Endothelial cell of umbilical vein (primary cell): ENCODE measurements around the gene GAR1.
"Not testable (repeated sequence)": the region's sequence is repeated elsewhere in the genome, so short reads cannot be mapped to it uniquely, and the experiment has no call there.

ENCODE experiments used
- CTCF ChIP-seq, 2 donors: IDR thresholded peaks; 1 replicate in 1 of 2; 2 replicates in 1 of 2; pipeline ENCODE4 v1.5.1; 2011; ENCODE audit warnings: low read length in 2 of 2, mild to moderate bottlenecking in 2 of 2, moderate library complexity in 2 of 2, control low read depth in 1 of 2, inconsistent platforms in 1 of 2, low read depth in 1 of 2; ENCODE audit not compliant: insufficient read depth in 1 of 2; ENCODE audit errors: extremely low read depth in 1 of 2
- EZH2 ChIP-seq: IDR thresholded peaks from 2 replicates; pipeline ENCODE4 v1.6.1; 2012; ENCODE audit warnings: borderline replicate concordance, low read depth, mild to moderate bottlenecking, moderate library complexity, low read length, inconsistent platforms; ENCODE audit not compliant: severe bottlenecking
- FOS ChIP-seq: IDR thresholded peaks from 2 replicates; pipeline ENCODE4 v1.6.1; 2011; ENCODE audit warnings: mild to moderate bottlenecking, low read length, moderate library complexity, borderline replicate concordance; ENCODE audit not compliant: insufficient read depth
- GATA2 ChIP-seq: IDR thresholded peaks from 2 replicates; pipeline ENCODE4 v1.7.0; 2011; ENCODE audit warnings: low read depth, mild to moderate bottlenecking, moderate library complexity, mixed read lengths, low read length; ENCODE audit not compliant: insufficient read length, insufficient read depth
- JUN ChIP-seq: IDR thresholded peaks from 2 replicates; pipeline ENCODE4 v1.6.1; 2011; ENCODE audit warnings: borderline replicate concordance, low read depth; ENCODE audit not compliant: insufficient read length, insufficient read depth
- MAX ChIP-seq: IDR thresholded peaks from 2 replicates; pipeline ENCODE4 v1.6.1; 2011; ENCODE audit not compliant: insufficient read depth, insufficient read length
- MYC ChIP-seq: IDR thresholded peaks from one replicate; pipeline ENCODE4 v1.6.1; 2011; ENCODE audit warnings: mild to moderate bottlenecking, low read depth, low read length
- POLR2A ChIP-seq: IDR thresholded peaks from 2 replicates; pipeline ENCODE4 v1.6.1; 2012; ENCODE audit warnings: low read depth, mild to moderate bottlenecking, control low read depth, low read length
- POLR2AphosphoS5 ChIP-seq: IDR thresholded peaks from 2 replicates; pipeline ENCODE4 v1.6.1; 2012; ENCODE audit warnings: low read depth, mild to moderate bottlenecking, control low read depth, low read length, moderate library complexity; ENCODE audit not compliant: insufficient read depth

- TF ChIP-seq CTCF (IDR thresholded peaks at IDR 0.05; ENCODE audit: extremely low read depth in 1 of 2, insufficient read depth in 1 of 2, low read depth in 1 of 2, low read length in 2 of 2); POLR2A; POLR2AphosphoS5; EZH2; MYC; MAX; JUN; FOS; GATA2: not testable (repeated sequence)
Measured at GRCh38 chr4:109782092-109782491, 33.5 kb upstream of the GAR1 start.
